GM23338 (cell line): ENCODE data around the gene KRT1. TPM values are rescaled to one million over a fixed set of nuclear protein-coding genes. Genes with fewer than 3 reads are reported as not detected.

Experiments used
- ATAC-seq: fragments of 200-7000 bp; cut with Tn5 transposase; 3 replicates; pipeline ENCODE4 v1.9.1; 2020
- DNase-seq: peaks from one replicate; pipeline ENCODE4 v3.0.0-alpha.2; 2015; ENCODE audit warnings: low spot score
- H2AFZ ChIP-seq: fragments of 200-600 bp; sonication (generic); 2 replicates; pipeline ENCODE4 v1.8.0; 2016; ENCODE audit warnings: antibody characterized with exemption, mild to moderate bottlenecking, moderate library complexity
- H3F3A ChIP-seq: fragments of 200-600 bp; sonication (generic); replicated peaks from 2 replicates; pipeline ENCODE4 v1.8.0; 2017; ENCODE audit warnings: antibody characterized with exemption, mixed run types, low read depth
- H3K27ac ChIP-seq: fragments of 200-600 bp; sonication (generic); 2 replicates; pipeline ENCODE4 v1.6.1; 2016; ENCODE audit warnings: low read depth
- H3K27me3 ChIP-seq: fragments of 200-600 bp; sonication (generic); 2 replicates; pipeline ENCODE4 v1.8.0; 2016; ENCODE audit warnings: mild to moderate bottlenecking, mixed run types, moderate library complexity; ENCODE audit not compliant: insufficient read depth
- H3K36me3 ChIP-seq: fragments of 200-600 bp; sonication (generic); 2 replicates; pipeline ENCODE4 v1.8.0; 2016; ENCODE audit warnings: mild to moderate bottlenecking; ENCODE audit not compliant: insufficient read depth
- H3K4me1 ChIP-seq: fragments of 200-600 bp; sonication (generic); 2 replicates; pipeline ENCODE4 v1.8.0; 2016; ENCODE audit warnings: mild to moderate bottlenecking, moderate library complexity; ENCODE audit not compliant: insufficient read depth
- H3K4me2 ChIP-seq: fragments of 200-600 bp; sonication (generic); 2 replicates; pipeline ENCODE4 v1.7.1; 2017; ENCODE audit warnings: mixed run types
- H3K4me3 ChIP-seq: fragments of 200-600 bp; sonication (generic); 2 replicates; pipeline ENCODE4 v1.6.1; 2016; ENCODE audit warnings: mixed run types
- H3K79me2 ChIP-seq: fragments of 200-600 bp; sonication (generic); replicated peaks from 2 replicates; pipeline ENCODE4 v1.8.0; 2017; ENCODE audit warnings: mild to moderate bottlenecking; ENCODE audit not compliant: insufficient read depth
- H3K9me2 ChIP-seq: fragments of 200-600 bp; sonication (generic); 2 replicates; pipeline ENCODE4 v1.8.0; 2017; ENCODE audit not compliant: insufficient read depth
- H4K20me1 ChIP-seq: fragments of 200-600 bp; sonication (generic); replicated peaks from 2 replicates; pipeline ENCODE4 v1.8.0; 2017; ENCODE audit warnings: mild to moderate bottlenecking; ENCODE audit not compliant: insufficient read depth
- H3K27ac Mint-ChIP-seq: 2 replicates; pipeline ENCODE4 v1.8.0; 2020; ENCODE audit warnings: inconsistent platforms, mild to moderate bottlenecking, moderate library complexity, mixed read lengths
- H3K27me3 Mint-ChIP-seq: 3 replicates; pipeline ENCODE4 v1.8.0; 2022; ENCODE audit warnings: low read depth, mild to moderate bottlenecking, moderate library complexity, mixed read lengths, inconsistent platforms; ENCODE audit not compliant: insufficient read depth, poor library complexity
- H3K36me3 Mint-ChIP-seq: 3 replicates; pipeline ENCODE4 v1.8.0; 2021; ENCODE audit warnings: low read depth, mild to moderate bottlenecking, inconsistent platforms, moderate library complexity, mixed read lengths
- H3K4me1 Mint-ChIP-seq: 3 replicates; pipeline ENCODE4 v1.8.0; 2020; ENCODE audit warnings: mild to moderate bottlenecking, inconsistent platforms, mixed read lengths
- H3K4me3 Mint-ChIP-seq: 3 replicates; pipeline ENCODE4 v1.8.0; 2021; ENCODE audit warnings: moderate library complexity, mild to moderate bottlenecking, inconsistent platforms, mixed read lengths
- H3K9me3 Mint-ChIP-seq: 3 replicates; pipeline ENCODE4 v1.8.0; 2020; ENCODE audit warnings: moderate library complexity, mild to moderate bottlenecking, inconsistent platforms, mixed read lengths
- CREB1 ChIP-seq: fragments of 250-450 bp; sonication (Bioruptor Pico); IDR thresholded peaks from 2 replicates; pipeline ENCODE4 v1.5.0; 2020; ENCODE audit warnings: low read depth, mild to moderate bottlenecking, moderate library complexity
- EZH2 ChIP-seq: fragments of 200-600 bp; sonication (generic); IDR thresholded peaks from one replicate; pipeline ENCODE4 v1.8.0; 2017; ENCODE audit warnings: antibody characterized with exemption, mild to moderate bottlenecking, low read depth; ENCODE audit not compliant: unreplicated experiment
- EZH2phosphoT487 ChIP-seq: fragments of 200-600 bp; sonication (generic); IDR thresholded peaks from one replicate; pipeline ENCODE4 v1.8.1; 2018; ENCODE audit warnings: antibody characterized with exemption; ENCODE audit not compliant: unreplicated experiment
- JUNB ChIP-seq: IDR thresholded peaks from one replicate; pipeline ENCODE4 v1.6.1; 2016; ENCODE audit warnings: antibody characterized with exemption; ENCODE audit not compliant: unreplicated experiment
- NANOG ChIP-seq: IDR thresholded peaks from 2 replicates; pipeline ENCODE4 v1.6.1; 2016; ENCODE audit warnings: antibody characterized with exemption, borderline replicate concordance
- POLR2AphosphoS5 ChIP-seq: IDR thresholded peaks from 2 replicates; pipeline ENCODE4 v1.6.1; 2016; ENCODE audit warnings: antibody characterized with exemption, low read depth
- STAT1 ChIP-seq: IDR thresholded peaks from one replicate; pipeline ENCODE4 v1.6.1; 2016; ENCODE audit warnings: antibody characterized with exemption; ENCODE audit not compliant: unreplicated experiment
- ZNF114 ChIP-seq: fragments of 250-450 bp; sonication (Bioruptor Pico); IDR thresholded peaks from 2 replicates; pipeline ENCODE4 v1.5.0; 2020; ENCODE audit warnings: mild to moderate bottlenecking, moderate library complexity
- ZNF331 ChIP-seq: fragments of 250-450 bp; sonication (Bioruptor Pico); IDR thresholded peaks from 2 replicates; pipeline ENCODE4 v1.5.0; 2020; ENCODE audit warnings: low read depth, mild to moderate bottlenecking, moderate library complexity
- polyA plus RNA-seq: library from polyadenylated mRNA; unstranded; fragments of >200 nt; fragmentation: Nextera tagmentation; extraction: Ambion mirVana; gene quantifications from 2 replicates; pipeline ENCODE4 v1.2.1, GENCODE V29; 2016
- total RNA-seq: library from RNA; depleted of rRNA; stranded (reverse); fragments of >200 nt; shearing (Covaris generic); gene quantifications from 2 replicates; pipeline ENCODE4 v1.2.3, GENCODE V29; 2014
- TF ChIP-seq, protein P1 (sequence below), 2 experiments: fragments of 200-600 bp in 1 of 2; sonication (generic) in 1 of 2; conservative IDR thresholded peaks; 2 replicates each; pipeline versions ENCODE4 v1.5.1 to v1.6.1; 2016 to 2017; ENCODE audit warnings: antibody characterized with exemption in 2 of 2, low read depth in 2 of 2, mild to moderate bottlenecking in 2 of 2, moderate library complexity in 1 of 2
- TF ChIP-seq, protein P2 (sequence below): IDR thresholded peaks from one replicate; pipeline ENCODE4 v1.6.1; 2018; ENCODE audit warnings: antibody characterized with exemption; ENCODE audit not compliant: unreplicated experiment
- TF ChIP-seq, protein P3 (sequence below): IDR thresholded peaks from 2 replicates; pipeline ENCODE4 v1.6.1; 2016; ENCODE audit warnings: antibody characterized with exemption
- TF ChIP-seq, protein P4 (sequence below): fragments of 250-450 bp; sonication (Bioruptor Pico); IDR thresholded peaks from 2 replicates; pipeline ENCODE4 v1.5.0; 2020; ENCODE audit warnings: mild to moderate bottlenecking, moderate library complexity

The KRT1 gene
- total and polyA plus RNA-seq, 2 experiments from 2014 or later, result not detected

DNA sequence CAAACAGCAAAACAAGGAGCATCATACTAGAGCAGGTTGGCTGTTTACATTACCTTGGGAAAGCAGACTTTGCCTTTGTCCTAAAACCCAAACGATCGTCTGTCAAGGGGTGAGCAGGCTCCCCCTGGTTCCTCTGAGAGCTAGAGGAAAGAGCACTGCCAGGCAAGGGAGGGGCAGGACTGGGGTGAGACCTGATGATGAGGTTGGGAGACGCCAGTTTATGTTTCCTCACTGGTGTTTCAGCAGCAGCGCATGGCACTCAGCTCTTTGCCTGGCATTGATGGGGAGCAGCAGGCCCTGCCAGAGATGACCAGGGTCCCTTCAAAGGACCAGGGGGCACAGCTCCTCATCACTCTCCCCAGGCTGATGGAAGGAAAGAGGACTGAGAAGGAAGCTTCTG is 20.3 kb downstream of the KRT1 start:
- DNase-seq, result no peak
- no peak for ATAC-seq
- H3K36me3 Mint-ChIP-seq, result no peaks in the 10 kb centered on the region
- Histone ChIP-seq H3K36me3 (no peaks in the 10 kb centered on the region), H3K27ac (no peak overlapping the region), H3K4me2 (no peak overlapping the region), H3K4me1 (no peaks in the 10 kb centered on the region), H3K9me2 (no peaks in the 10 kb centered on the region), H3K4me3 (no peak overlapping the region), H4K20me1 (no peaks in the 10 kb centered on the region), H3K79me2 (no peaks in the 10 kb centered on the region), H2AFZ (no peak overlapping the region), H3K27me3 (no peaks in the 10 kb centered on the region), H3F3A (no peaks in the 10 kb centered on the region)
- no peak overlapping the region for H3K27ac Mint-ChIP-seq
- TF ChIP-seq ZNF114 (CRISPR knock-in tag) (no peak), NANOG (no peak), JUNB (no peak), POLR2AphosphoS5 (no peak), EZH2 (no peak), CREB1 (CRISPR knock-in tag) (no peak), ZNF331 (CRISPR knock-in tag) (no peak), EZH2phosphoT487 (no peak), STAT1 (no peak)
- TF ChIP-seq, protein P1, sequence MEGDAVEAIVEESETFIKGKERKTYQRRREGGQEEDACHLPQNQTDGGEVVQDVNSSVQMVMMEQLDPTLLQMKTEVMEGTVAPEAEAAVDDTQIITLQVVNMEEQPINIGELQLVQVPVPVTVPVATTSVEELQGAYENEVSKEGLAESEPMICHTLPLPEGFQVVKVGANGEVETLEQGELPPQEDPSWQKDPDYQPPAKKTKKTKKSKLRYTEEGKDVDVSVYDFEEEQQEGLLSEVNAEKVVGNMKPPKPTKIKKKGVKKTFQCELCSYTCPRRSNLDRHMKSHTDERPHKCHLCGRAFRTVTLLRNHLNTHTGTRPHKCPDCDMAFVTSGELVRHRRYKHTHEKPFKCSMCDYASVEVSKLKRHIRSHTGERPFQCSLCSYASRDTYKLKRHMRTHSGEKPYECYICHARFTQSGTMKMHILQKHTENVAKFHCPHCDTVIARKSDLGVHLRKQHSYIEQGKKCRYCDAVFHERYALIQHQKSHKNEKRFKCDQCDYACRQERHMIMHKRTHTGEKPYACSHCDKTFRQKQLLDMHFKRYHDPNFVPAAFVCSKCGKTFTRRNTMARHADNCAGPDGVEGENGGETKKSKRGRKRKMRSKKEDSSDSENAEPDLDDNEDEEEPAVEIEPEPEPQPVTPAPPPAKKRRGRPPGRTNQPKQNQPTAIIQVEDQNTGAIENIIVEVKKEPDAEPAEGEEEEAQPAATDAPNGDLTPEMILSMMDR (conservative IDR thresholded peaks at IDR 0.05; ENCODE audit: low read depth in 2 of 2), result no peak
- TF ChIP-seq, protein P2, sequence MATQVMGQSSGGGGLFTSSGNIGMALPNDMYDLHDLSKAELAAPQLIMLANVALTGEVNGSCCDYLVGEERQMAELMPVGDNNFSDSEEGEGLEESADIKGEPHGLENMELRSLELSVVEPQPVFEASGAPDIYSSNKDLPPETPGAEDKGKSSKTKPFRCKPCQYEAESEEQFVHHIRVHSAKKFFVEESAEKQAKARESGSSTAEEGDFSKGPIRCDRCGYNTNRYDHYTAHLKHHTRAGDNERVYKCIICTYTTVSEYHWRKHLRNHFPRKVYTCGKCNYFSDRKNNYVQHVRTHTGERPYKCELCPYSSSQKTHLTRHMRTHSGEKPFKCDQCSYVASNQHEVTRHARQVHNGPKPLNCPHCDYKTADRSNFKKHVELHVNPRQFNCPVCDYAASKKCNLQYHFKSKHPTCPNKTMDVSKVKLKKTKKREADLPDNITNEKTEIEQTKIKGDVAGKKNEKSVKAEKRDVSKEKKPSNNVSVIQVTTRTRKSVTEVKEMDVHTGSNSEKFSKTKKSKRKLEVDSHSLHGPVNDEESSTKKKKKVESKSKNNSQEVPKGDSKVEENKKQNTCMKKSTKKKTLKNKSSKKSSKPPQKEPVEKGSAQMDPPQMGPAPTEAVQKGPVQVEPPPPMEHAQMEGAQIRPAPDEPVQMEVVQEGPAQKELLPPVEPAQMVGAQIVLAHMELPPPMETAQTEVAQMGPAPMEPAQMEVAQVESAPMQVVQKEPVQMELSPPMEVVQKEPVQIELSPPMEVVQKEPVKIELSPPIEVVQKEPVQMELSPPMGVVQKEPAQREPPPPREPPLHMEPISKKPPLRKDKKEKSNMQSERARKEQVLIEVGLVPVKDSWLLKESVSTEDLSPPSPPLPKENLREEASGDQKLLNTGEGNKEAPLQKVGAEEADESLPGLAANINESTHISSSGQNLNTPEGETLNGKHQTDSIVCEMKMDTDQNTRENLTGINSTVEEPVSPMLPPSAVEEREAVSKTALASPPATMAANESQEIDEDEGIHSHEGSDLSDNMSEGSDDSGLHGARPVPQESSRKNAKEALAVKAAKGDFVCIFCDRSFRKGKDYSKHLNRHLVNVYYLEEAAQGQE, result no peak
- TF ChIP-seq, protein P3, sequence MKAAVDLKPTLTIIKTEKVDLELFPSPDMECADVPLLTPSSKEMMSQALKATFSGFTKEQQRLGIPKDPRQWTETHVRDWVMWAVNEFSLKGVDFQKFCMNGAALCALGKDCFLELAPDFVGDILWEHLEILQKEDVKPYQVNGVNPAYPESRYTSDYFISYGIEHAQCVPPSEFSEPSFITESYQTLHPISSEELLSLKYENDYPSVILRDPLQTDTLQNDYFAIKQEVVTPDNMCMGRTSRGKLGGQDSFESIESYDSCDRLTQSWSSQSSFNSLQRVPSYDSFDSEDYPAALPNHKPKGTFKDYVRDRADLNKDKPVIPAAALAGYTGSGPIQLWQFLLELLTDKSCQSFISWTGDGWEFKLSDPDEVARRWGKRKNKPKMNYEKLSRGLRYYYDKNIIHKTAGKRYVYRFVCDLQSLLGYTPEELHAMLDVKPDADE, result no peak
- TF ChIP-seq, protein P4, sequence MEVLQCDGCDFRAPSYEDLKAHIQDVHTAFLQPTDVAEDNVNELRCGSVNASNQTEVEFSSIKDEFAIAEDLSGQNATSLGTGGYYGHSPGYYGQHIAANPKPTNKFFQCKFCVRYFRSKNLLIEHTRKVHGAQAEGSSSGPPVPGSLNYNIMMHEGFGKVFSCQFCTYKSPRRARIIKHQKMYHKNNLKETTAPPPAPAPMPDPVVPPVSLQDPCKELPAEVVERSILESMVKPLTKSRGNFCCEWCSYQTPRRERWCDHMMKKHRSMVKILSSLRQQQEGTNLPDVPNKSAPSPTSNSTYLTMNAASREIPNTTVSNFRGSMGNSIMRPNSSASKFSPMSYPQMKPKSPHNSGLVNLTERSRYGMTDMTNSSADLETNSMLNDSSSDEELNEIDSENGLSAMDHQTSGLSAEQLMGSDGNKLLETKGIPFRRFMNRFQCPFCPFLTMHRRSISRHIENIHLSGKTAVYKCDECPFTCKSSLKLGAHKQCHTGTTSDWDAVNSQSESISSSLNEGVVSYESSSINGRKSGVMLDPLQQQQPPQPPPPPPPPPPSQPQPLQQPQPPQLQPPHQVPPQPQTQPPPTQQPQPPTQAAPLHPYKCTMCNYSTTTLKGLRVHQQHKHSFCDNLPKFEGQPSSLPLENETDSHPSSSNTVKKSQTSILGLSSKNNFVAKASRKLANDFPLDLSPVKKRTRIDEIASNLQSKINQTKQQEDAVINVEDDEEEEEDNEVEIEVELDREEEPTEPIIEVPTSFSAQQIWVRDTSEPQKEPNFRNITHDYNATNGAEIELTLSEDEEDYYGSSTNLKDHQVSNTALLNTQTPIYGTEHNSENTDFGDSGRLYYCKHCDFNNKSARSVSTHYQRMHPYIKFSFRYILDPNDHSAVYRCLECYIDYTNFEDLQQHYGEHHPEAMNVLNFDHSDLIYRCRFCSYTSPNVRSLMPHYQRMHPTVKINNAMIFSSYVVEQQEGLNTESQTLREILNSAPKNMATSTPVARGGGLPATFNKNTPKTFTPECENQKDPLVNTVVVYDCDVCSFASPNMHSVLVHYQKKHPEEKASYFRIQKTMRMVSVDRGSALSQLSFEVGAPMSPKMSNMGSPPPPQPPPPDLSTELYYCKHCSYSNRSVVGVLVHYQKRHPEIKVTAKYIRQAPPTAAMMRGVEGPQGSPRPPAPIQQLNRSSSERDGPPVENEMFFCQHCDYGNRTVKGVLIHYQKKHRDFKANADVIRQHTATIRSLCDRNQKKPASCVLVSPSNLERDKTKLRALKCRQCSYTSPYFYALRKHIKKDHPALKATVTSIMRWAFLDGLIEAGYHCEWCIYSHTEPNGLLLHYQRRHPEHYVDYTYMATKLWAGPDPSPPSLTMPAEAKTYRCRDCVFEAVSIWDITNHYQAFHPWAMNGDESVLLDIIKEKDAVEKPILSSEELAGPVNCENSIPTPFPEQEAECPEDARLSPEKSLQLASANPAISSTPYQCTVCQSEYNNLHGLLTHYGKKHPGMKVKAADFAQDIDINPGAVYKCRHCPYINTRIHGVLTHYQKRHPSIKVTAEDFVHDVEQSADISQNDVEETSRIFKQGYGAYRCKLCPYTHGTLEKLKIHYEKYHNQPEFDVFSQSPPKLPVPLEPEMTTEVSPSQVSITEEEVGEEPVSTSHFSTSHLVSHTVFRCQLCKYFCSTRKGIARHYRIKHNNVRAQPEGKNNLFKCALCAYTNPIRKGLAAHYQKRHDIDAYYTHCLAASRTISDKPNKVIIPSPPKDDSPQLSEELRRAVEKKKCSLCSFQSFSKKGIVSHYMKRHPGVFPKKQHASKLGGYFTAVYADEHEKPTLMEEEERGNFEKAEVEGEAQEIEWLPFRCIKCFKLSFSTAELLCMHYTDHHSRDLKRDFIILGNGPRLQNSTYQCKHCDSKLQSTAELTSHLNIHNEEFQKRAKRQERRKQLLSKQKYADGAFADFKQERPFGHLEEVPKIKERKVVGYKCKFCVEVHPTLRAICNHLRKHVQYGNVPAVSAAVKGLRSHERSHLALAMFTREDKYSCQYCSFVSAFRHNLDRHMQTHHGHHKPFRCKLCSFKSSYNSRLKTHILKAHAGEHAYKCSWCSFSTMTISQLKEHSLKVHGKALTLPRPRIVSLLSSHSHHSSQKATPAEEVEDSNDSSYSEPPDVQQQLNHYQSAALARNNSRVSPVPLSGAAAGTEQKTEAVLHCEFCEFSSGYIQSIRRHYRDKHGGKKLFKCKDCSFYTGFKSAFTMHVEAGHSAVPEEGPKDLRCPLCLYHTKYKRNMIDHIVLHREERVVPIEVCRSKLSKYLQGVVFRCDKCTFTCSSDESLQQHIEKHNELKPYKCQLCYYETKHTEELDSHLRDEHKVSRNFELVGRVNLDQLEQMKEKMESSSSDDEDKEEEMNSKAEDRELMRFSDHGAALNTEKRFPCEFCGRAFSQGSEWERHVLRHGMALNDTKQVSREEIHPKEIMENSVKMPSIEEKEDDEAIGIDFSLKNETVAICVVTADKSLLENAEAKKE (CRISPR knock-in tag), result no peak
- H3K27me3 Mint-ChIP-seq, result peaks cover 2% of the 10 kb centered on the region
- H3K9me3 Mint-ChIP-seq, result no peaks in the 10 kb centered on the region
- H3K4me1 Mint-ChIP-seq, result no peaks in the 10 kb centered on the region; the same call in 2 of the 3 replicates
- no peak overlapping the region for H3K4me3 Mint-ChIP-seq
